Endothelial cell (in vitro differentiated cells): ENCODE measurements around the gene DCBLD2. TPM values are rescaled to one million over a fixed set of nuclear protein-coding genes. Genes with fewer than 3 reads are reported as not detected.

ENCODE experiments used
- DNase-seq: peaks from one replicate; pipeline ENCODE4 v3.0.0; 2021; ENCODE audit warnings: low spot score
- H3K27ac Mint-ChIP-seq: one replicate; pipeline ENCODE4 v1.8.0; 2021; ENCODE audit warnings: mixed read lengths, inconsistent platforms; ENCODE audit not compliant: unreplicated experiment
- H3K27me3 Mint-ChIP-seq: one replicate; pipeline ENCODE4 v1.8.0; 2021; ENCODE audit warnings: mild to moderate bottlenecking, moderate library complexity, mixed read lengths, inconsistent platforms; ENCODE audit not compliant: unreplicated experiment
- H3K36me3 Mint-ChIP-seq: one replicate; pipeline ENCODE4 v1.8.0; 2021; ENCODE audit warnings: mild to moderate bottlenecking, low read depth, mixed read lengths, inconsistent platforms; ENCODE audit not compliant: unreplicated experiment
- H3K4me1 Mint-ChIP-seq: one replicate; pipeline ENCODE4 v1.8.0; 2021; ENCODE audit warnings: mild to moderate bottlenecking, mixed read lengths, inconsistent platforms; ENCODE audit not compliant: unreplicated experiment
- H3K4me3 Mint-ChIP-seq: one replicate; pipeline ENCODE4 v1.8.0; 2021; ENCODE audit warnings: mild to moderate bottlenecking, mixed read lengths, inconsistent platforms; ENCODE audit not compliant: unreplicated experiment
- H3K9me3 Mint-ChIP-seq: one replicate; pipeline ENCODE4 v1.8.0; 2021; ENCODE audit warnings: mixed read lengths, inconsistent platforms; ENCODE audit not compliant: unreplicated experiment
- CTCF ChIP-seq: fragments of 200-600 bp; sonication (generic); IDR thresholded peaks from one replicate; pipeline ENCODE4 v1.5.0; 2021; ENCODE audit warnings: antibody characterized with exemption; ENCODE audit not compliant: unreplicated experiment
- total RNA-seq: library from RNA; stranded (reverse); fragmentation: NEBNext Ultra II Directional; extraction: Animal tissue kit (Norgen Biotek cat#: 25700); gene quantifications from one replicate; pipeline ENCODE4 v1.2.1, GENCODE V29; 2021; ENCODE audit not compliant: unreplicated experiment

The DCBLD2 gene
- total RNA-seq, 1 donor from 2014 or later: 26.9 TPM

- no peak for DNase-seq
- no peaks in the 10 kb centered on the region for H3K4me1 Mint-ChIP-seq
- H3K36me3 Mint-ChIP-seq: no peaks in the 10 kb centered on the region
- H3K9me3 Mint-ChIP-seq: no peaks in the 10 kb centered on the region
- H3K4me3 Mint-ChIP-seq: no peak overlapping the region
- H3K27me3 Mint-ChIP-seq: no peaks in the 10 kb centered on the region
- no peak overlapping the region for H3K27ac Mint-ChIP-seq
- TF ChIP-seq CTCF: no peak
Measured at GRCh38 chr3:98912448-98912847, 11.0 kb upstream of the DCBLD2 start.

DNA sequence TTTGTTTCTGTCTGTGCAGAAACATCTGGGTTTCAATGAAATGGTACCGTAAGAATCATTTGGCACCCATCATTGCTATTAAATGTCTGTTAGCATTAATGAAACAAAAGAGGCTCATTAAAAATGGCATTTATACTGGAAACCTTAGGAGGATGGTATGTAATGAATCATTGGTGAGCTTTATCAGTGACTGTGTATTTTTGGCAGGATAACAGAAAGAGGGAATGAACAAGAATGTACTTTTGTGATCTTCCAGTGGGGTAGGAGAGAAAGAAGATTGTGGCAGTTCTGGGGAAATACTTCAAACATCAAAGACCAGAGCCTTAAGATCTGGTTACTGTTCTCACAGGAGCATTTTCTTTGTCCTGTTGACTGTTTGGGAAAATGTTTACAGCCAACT, 4.7 kb upstream of the DCBLD2 start:
- no peak for DNase-seq
- no peaks in the 10 kb centered on the region for H3K9me3 Mint-ChIP-seq
- no peak overlapping the region for H3K27ac Mint-ChIP-seq
- no peaks in the 10 kb centered on the region for H3K36me3 Mint-ChIP-seq
- H3K4me1 Mint-ChIP-seq: peaks cover 7% of the 10 kb centered on the region
- no peak overlapping the region for H3K4me3 Mint-ChIP-seq
- no peak for TF ChIP-seq CTCF
- no peaks in the 10 kb centered on the region for H3K27me3 Mint-ChIP-seq

DNA sequence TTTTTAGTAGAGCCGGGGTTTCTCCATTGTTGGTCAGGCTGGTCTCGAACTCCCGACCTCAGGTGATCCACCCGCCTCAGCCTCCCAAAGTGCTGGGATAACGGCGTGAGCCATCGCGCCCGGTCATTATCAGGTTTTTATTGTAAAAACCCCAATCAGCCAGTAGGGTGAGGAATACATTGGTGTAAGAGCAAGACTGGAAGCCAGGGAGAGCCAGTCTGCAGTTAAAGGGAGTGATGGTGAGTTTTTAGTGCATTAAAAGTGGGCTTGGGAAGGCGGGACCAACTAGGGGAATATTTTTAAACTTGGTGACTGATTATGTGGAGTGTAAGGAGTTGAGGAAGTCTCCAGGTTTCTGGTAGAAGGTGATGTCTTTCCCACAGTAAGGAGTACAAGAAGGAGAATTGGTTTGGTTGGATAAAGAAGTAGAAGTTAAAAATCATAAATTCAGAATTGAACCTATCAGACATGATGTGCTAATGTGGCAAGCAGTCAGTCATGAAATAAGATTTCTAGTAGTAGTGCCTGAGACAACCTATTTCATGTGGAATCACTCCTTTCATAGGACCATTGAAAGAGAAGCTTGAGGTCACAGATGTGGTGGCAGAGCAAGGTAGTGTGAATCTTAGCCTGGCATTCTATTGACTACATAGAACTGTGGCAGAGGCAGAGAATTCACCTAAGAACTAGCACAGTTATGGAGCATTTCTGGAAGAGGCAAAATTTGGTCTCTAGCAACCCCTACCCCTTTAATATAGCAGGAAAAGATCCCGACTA, 2.4 kb upstream of the DCBLD2 start:
- H3K27me3 Mint-ChIP-seq: no peaks in the 10 kb centered on the region
- H3K4me3 Mint-ChIP-seq: no peak overlapping the region
- no peak for DNase-seq
- no peaks in the 10 kb centered on the region for H3K9me3 Mint-ChIP-seq
- peaks cover 13% of the 10 kb centered on the region for H3K4me1 Mint-ChIP-seq
- TF ChIP-seq CTCF: no peak
- H3K27ac Mint-ChIP-seq: no peak overlapping the region
- no peaks in the 10 kb centered on the region for H3K36me3 Mint-ChIP-seq

DNA sequence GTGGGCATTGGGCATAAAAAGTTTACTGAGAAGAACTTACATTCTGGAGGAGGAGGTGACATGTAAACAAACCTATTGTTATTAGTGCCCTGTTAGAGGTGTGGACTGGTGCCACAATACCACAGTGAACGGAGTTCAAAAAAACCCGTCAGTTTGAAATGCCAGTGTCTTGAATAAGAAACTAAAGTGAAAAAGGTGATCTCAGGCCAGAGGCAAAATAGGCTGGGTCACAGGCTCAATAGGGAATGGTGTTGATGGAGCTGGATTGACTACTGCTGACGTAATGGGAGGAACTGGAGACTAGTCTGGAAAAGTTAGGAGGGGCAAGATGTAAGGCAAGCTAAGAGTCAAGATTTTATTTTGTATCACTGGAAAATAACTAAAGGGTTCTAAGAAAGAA, 1.6 kb upstream of the DCBLD2 start:
- H3K9me3 Mint-ChIP-seq: no peaks in the 10 kb centered on the region
- H3K4me3 Mint-ChIP-seq: no peak overlapping the region
- no peak for TF ChIP-seq CTCF
- H3K4me1 Mint-ChIP-seq: peaks cover 13% of the 10 kb centered on the region
- no peaks in the 10 kb centered on the region for H3K36me3 Mint-ChIP-seq
- H3K27me3 Mint-ChIP-seq: no peaks in the 10 kb centered on the region
- no peak for DNase-seq
- H3K27ac Mint-ChIP-seq: no peak overlapping the region

GRCh38 chr3:98902351-98902740, 851 bp upstream of the DCBLD2 start:
- DNase-seq: no peak
- Mint-ChIP-seq H3K4me1 (peaks cover 13% of the 10 kb centered on the region), H3K4me3 (peak overlapping the region; percentile 87), H3K36me3 (no peaks in the 10 kb centered on the region), H3K9me3 (no peaks in the 10 kb centered on the region), H3K27me3 (no peaks in the 10 kb centered on the region), H3K27ac (peak overlapping the region; percentile 57)
- TF ChIP-seq CTCF: no peak
